Activated CD4-positive, alpha-beta T cell treated with anti-CD3 and anti-CD28 coated beads, Interleukin-2, amount 50 U/mL, for 1 hour (primary cell): ENCODE results near the gene FNDC11.
"Not testable (repeated sequence)": the region's sequence is repeated elsewhere in the genome, so short reads cannot be mapped to it uniquely, and the experiment has no call there.

ENCODE experiments used
- DNase-seq: peaks from one replicate; pipeline ENCODE4 v3.0.0-alpha.2; 2020

The FNDC11 gene

DNA sequence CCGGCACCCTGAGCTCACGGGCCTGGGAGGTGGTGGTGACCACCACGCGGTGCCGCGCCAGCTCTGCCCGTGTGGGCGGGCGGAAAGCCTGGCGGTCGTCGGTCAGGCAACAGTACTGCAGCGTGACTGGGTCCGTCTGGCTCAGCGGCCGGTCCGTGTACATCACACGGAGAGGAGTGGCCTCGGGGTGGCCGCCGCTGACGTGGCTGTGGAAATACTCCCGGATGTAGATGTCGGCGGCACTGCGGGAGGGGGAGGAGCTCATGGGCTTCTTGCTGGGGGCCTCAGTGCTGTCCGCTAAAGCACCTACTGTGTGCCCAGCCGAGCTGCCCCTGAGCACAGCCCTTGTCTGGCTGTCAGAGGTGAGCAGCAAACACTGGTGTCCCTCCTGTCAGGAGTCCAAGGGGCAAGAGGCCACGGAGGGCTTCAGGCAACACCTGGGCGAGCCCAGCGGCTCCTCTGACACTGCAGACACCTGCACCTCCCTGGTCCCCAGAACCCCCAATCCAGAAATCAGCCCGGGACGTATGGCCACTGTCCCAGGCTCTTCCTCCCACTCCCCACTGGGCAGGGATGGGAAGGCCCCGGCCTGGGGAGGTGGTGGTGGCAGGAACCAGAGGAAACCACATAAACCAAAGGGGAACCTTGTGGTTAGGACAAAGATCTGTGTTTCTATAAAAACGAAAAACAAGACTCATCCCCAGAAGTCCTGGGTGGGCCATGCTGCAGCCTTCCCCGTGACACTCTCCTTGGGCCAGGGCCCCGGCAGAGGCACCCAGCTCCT, 13.6 kb downstream of the FNDC11 start:
- peak; percentile 46 for DNase-seq

DNA sequence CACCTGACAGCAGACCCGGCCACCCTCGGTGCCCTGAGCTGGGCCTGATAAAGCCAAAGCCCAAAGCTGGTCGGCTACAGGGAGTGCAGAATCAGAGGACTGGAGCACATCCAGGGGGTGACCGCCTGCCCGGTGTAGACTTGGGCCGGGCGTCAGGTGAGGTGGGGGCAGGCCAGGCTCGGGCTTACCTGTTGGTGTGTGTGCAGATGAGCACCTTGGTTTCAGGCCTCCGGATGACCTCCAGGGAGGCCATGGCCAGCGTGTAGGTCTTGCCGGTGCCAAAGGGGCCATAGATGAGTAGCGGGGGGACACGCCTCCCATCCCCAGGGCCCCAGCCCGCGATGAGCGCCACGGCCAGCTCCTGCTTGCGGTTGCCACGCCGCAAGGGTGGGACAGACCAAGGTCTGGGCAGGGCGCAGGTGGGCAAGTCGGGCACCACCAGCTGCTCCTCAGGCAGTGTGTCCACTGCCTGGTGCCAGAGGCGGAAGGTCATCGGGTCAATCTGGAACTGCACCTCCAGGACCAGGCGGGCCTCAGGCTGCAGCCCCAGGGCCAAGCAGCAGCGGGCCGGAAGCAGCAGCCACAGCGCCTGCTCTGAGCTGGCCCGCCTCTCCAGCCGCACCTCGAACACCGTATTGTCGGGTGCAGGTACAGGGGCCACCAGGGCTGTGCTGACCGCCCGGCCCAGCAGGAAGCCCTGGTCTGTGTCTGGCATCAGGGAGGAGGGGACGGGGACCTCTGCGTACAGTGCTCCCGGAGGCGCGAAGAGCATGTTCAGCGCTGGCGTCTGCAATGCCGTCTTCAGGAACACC, 14.4 kb downstream of the FNDC11 start:
- no peak for DNase-seq

DNA sequence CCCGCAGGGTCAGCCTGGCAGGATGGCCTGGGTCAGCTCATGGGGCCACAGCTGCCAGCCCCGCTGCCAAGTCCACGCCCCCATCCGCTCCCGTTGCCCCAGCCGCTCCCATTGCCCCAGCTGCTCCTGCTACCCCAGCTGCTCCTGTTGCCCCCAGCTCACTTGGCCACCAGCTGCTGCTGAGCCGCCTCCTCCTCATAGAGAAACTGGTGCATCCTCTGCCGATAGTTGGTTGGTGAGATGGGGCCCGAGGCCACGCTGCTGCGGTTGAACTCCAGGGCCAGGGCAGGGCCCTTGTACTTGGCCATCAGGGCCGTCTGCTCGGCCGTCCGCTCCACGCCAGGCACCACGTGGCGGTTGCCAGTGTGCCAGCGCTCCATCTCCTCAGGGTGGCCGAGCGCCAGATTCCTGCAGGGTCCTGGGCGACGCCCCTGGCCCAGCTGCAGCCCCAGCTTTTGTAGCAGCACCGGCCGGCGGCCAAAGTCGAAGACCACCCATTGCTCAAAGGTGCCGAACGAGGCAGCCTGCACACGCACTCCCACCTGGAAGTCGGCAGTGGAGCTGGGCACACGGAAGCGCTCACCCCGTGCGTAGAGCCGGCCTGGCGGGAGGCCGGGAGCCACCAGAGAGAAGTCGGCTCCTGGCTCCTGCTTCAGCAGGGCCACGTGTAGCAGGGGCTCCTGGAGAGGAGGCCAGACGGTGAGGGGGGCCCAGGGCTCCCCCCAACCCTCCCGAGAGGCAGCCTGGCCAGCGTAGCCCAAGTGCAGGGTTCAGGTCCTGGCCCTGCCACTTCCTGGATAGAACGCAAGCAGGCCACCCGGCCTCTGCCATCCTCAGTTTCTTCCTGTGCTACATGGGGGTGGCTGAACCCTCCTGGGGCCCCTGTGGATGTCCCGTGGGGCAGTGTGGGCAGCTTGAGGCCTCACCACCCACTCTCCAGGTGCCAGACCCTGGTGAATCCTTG, 15.3 kb downstream of the FNDC11 start:
- no peak for DNase-seq

DNA sequence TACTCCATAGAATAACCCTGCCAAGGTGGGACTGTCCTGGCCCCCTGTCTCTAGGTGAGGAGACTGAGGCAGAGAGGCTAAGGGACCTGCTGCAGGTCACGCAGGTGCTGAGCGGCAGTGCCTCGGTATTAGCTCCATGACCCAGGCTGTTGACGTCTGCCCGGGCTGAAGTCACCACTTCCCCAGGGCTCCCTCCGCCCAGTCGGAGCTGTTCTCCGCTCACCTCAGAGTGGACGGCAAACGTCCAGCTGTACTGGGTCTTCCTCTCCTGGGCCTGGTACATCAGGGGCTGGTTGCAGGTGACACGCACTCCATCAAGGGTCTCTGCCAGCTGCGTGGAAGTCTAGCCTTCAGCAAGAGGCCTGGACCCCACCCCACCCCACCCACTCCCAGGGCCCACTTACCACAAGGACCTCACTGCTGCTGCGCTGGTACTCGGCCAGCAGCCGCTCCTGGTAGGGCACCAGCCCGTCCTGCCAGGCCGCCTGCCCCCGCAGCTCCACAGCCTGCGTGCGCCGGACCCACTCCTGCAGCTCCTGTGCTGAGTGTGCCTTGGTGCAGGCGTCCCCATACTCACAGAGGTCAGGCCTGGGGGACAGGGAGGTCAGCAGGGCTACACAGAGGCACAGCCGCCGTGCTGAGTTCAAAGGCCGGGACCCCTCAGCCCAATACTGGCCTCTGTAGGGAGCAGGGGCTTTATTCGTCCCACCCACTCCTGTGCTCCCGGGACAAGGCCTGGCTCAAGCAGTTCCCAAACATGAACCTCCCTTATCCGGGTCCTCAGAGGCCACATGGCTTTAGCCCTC, 16.5 kb downstream of the FNDC11 start:
- no peak for DNase-seq

DNA sequence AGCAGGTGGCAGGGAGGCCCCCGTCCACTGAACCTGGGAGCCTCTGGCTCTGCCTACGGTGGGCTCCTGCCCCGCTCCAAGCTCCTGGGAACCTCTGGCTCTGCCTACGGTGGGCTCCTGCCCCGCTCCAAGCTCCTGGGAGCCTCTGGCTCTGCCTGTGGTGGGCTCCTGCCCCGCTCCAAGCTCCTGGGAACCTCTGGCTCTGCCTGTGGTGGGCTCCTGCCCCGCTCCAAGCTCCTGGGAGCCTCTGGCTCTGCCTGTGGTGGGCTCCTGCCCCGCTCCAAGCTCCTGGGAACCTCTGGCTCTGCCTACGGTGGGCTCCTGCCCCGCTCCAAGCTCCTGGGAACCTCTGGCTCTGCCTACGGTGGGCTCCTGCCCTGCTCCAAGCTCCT, 17.1 kb downstream of the FNDC11 start:
- not testable (repeated sequence) for DNase-seq

DNA sequence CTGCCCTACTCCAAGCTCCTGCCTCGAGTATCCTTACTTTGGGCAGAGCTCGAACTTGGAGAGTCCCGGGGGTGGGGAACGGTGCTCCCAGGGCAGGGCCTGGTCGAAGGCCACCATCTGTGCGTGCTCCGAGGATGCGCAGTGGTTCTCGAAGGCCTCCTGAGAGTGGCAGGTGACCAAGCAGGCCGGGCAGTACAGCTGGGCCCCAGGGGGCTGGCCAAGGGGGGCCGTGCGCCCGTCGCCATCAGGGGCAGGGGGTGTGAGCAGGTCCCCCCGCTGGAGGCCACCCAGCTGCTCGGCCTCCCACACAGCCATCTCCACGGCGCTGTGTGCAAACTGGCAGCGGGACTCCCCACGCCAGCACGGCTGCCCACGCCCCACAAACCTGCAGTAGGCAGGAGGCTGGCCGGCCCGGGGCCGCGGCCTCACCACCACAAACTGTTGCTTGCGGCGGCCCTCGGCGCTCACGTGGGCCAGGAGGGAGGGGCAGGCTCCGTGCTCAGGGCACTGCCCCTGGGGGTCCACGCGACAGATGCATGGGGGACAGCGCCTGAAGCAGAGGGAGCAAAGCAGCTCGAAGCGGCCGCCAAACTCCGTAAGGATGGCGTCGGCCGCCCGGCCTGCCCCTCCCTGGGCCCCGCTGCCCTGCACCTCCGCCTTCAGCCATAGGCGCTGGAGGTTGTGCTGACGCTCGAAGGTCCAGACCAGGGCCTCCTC, 18.3 kb downstream of the FNDC11 start:
- no peak for DNase-seq

DNA sequence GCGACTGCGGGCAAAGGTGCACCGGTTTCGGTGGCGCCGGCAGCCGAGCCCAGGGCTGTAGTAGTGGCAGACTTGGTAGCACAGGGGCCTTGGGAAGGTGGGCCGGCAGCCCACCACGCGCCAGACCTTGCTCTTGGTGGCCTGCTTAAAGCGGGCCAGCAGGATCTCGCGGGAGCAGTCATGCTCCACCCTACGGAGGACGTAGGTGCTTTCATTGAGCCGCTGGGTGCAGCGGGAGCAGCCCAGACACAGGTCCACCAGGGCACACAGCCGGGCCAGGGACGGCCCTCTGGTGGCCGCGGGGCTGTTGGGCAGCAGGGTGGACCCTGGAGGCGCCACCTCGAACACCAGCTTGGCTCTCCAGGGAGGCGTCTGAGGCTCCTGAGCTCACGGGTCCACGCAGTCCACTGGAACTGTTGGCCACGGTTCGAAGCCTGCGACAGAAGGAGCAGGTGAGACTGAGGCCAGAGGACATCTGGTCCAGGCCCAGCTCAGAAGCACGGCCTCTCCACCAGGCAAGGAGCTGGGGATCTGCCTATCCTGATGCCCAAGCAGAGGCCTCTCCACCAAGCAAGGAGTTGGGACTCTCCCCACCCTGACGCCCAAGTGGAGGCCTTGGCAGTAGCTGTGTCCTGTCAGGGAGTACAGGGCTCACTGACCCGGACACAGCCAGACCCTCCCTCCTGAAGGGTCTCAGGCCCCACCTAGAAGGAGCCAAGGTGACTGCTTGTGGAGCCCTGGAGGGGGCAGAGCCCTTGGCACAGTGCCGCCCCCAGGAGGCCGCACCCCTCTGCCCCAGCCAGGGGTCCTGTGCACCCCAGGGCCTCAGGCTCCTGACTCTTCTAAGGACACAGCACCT, 19.1 kb downstream of the FNDC11 start:
- DNase-seq, result no peak

DNA sequence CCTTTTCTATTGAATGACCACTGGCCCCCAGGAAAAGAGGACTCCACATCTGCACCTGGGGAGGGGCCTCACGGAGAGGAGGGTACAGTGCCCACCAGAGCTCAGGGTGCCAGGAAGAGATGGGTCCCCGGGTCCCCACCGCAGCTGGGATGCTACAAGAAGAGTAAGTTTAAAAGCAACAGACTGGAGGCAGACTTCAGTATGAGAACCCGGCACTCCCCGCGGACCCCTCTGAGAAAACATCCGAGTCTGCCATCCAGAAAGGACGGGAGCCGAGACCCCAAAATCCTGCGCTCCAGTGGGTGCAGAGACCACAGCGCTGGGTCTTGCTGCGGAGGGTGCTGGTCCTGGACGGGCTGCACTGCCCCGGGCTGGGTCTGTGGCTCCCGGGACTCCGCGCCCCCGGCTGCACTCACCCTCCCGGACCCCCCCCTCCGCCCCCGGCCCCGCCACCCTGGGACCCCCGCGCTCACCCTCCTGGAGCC, 19.7 kb downstream of the FNDC11 start:
- no peak for DNase-seq

DNA sequence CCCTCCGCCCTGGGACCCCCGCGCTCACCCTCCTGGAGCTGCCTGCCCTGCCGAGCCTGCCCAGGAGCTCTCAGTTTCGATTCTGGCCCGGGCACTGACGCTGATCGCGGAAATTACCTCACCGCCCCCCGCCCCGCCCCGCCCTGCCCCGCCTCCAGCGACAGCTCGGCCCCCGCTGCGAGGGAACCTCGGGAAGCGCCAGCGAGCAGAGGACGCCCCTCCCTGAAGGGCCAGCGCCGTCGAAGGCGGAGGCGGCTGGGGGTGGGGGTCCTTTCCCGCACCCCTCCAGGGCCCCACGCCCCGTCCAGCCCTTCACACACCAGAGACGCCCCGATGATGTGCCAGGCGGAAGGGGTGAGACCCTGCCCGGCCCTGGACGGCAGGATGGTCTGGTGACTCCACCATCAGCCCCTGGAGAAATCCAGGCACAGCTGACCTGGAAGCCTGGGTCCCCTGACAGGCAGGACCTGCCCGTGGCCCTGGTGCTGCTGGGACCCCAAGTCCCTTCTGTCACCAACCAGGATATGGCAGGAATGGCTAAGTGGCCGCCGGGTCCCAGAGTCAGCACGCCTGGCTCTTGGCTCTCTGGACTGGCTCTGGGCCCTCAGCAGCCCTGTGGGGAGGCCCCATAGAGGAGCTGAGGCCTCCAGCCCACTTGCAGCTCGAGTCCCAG, 20.3 kb downstream of the FNDC11 start, which contains the start of gene HELZ2:
TSS of gene HELZ2 (minus strand) at position 84 of the 673 bp plus-strand sequence. CDS start 1,854 bp downstream, outside the sequence.
- DNase-seq, result peak; percentile 66

DNA sequence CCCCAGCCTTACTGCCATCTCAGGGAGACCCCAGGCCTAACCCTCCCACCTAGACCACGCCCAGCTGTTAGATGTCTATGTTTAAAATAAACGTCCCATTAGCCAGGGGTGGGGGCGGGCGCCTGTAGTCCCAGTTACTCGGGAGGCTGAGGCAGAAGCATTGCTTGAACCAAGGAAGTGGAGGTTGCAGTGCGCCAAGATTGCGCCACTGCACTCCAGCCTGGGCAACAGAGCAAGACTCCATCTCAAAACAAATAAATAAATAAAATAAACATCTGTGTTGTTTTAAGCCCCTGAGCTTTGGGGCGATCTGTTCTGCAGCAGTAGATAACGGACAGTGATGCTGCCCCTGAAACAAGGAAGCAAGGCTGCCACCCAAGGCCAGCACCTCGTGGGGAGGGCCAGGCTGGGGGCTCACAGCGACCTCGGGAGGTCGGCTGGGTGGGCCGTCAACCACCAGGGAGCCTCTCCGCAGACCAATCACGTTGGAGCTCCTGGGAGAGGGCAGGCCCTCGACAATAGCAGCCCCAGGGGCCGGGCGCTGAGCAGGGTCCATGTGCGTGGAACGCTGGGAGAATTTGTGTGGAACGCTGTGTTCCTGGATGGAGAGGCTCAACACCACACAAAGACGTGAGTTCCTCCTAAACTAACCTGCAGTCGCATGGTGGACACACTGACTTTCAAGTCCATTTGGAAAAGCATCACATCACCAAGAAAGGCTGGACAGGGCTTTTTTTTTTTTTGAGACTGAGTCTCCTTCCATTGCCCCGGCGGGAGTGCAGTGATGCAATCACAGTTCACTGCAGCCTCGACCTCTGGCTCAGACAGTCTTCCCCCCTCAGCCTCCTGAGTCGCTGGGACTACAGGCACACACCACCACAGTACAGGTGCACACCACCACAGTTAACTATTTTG, 21.1 kb downstream of the FNDC11 start:
- DNase-seq, result no peak

DNA sequence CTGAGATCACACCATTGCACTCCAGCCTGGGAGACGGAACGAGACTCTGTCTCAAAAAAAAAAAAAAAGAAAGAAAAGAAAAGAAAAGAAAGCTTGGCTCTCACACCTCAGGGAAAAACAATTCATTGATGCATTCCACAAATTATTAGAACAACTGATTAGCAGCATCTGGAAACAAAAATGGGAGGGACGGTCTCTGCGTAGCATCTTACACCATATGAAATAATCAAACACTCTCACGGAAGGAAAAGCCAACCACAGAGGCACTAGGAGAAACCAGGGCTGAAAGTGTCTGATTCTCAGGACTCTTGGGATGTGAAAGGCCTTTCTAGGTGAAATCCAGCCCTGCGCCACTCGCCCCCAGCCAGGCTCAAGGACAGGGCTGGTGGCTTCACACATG, 22.4 kb downstream of the FNDC11 start:
- no peak for DNase-seq

DNA sequence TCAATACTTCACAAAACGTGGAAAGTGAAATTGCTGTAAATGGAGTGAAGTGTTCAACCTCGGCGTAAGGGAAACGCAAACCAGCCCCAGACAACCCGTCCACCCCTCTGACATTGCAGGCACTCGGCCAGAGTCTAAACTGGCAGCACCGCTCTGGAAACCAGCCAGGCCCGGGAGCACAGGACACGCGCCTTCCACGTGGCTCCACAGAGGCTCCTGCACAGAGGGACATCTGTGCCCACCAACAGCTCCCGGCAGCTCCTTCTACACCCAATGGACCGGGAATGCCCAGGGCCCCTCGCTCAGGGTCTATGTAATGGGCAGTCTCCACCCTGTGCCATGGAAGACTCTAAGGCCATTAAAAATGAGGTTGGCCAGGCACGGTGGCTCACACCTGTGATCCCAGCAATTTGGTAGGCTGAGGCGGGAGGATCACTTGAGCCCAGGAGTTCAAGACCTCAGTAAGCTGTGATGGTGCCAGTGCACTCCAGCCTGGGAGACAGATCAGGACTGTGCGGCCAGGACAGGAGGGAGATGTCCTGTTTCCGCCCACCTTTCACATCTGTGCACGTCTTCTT, 23.4 kb downstream of the FNDC11 start:
- no peak for DNase-seq

DNA sequence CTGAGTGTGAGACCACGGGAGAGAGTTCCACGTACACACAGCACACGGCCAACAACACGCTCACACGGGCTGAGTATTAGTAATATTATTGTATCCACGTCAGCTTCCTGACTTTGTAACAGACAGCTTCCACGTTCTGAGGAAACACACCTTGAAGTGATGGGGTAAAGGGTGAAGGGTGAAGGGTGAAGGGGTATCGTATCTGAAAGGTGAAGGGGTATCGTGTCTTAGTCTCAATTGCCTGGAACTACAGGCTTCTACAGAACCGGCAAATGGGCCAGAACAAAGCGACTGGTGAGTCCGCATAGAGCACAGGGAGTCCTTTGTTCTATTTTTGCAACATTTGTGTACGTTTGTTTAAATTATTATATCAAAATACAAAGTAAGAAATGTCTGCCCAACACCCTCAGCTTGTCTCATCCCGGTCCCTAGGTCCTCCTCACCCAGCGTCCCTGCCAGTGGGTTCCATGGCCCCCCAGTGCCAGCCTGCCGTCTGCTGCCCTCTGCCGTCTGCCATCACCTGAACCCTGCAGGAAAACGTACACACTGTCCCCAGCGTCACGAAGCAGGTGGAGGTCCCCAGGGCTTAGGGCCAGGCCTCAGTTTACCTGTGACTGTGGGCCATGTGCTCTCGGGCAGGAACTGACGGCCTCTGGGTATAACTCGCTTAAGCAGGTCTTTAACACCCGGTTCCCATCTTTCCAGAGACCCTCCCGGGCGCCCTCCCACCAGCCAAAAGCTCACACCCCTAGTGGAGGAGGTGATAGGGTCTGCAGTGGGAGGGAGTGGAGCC, 24.5 kb downstream of the FNDC11 start:
- DNase-seq, result no peak

DNA sequence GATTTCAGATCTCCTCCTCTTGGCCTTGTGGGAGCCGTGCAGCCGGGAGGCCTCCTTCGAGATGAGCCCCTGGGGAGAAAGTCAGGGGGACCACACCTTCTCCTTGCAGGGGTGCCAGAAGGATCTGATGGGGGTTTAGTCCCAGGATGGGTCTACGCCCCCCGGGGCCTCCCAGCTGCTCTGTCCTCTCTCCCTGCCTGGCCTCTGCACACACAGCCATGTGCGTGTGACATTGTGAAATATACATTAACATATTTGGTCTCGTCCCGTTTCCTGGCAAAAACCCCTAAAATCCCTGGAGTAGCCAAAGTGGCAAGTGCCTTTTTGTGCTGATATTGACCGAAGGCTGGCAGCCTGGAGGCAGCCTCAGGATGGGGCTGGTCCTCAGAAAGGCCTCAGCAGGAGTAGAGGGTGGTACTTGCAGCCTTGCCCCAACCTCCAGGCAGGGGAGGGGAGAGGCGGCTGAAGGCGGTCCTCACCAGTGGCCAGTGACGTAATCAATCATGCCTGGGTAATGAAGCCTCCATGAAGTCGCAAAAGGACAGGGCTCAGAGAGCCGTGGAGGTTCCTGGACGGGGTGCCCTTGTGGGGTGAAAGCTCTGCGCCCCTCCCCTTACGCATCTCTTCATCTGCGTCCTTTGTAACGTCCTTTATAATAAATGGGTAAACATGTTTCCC, 25.2 kb downstream of the FNDC11 start:
- DNase-seq, result no peak

DNA sequence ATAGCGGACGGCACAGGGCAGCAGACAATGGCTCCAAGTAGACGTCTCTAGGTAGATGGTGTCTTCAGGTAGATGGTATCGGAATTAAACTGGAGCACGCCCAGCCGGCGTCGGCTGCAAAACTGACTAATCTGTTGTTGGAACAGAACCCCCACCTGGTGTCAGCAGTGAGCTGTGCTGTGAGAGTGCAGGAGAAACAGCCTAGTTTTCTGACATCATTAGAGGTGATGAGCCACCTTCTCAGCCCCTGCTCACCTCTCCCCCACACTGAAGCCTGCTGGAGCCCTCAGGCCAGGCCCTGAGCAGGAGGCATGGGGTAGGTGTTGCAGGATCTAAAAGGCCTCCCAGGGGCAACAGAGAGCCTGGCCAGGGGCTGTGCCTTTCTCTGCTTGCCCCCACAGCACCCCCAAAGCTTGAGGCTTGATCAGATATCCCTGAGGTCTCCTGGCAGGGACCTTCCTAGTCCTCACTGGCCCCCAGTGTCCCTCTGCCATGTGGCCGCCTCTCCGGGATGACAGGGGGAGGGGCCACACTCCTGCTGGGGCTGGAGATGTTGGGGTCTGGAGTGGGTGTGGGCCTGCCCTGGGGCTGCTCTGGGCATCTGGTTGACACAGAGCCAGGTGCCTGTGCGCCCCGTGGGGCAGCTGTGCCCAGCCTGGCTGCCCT, 27.0 kb downstream of the FNDC11 start:
- DNase-seq, result peak; percentile 76
